ENCODE results near the gene SEPTIN2. TPM values are rescaled to one million over a fixed set of nuclear protein-coding genes. Genes with fewer than 3 reads are reported as not detected.
A peak's percentile ranks its signal among the peaks of the same experiment; 100 is the strongest.

SEPTIN2 gene
- total RNA-seq, 1 donor from 2014 or later, result 460 TPM

DNA sequence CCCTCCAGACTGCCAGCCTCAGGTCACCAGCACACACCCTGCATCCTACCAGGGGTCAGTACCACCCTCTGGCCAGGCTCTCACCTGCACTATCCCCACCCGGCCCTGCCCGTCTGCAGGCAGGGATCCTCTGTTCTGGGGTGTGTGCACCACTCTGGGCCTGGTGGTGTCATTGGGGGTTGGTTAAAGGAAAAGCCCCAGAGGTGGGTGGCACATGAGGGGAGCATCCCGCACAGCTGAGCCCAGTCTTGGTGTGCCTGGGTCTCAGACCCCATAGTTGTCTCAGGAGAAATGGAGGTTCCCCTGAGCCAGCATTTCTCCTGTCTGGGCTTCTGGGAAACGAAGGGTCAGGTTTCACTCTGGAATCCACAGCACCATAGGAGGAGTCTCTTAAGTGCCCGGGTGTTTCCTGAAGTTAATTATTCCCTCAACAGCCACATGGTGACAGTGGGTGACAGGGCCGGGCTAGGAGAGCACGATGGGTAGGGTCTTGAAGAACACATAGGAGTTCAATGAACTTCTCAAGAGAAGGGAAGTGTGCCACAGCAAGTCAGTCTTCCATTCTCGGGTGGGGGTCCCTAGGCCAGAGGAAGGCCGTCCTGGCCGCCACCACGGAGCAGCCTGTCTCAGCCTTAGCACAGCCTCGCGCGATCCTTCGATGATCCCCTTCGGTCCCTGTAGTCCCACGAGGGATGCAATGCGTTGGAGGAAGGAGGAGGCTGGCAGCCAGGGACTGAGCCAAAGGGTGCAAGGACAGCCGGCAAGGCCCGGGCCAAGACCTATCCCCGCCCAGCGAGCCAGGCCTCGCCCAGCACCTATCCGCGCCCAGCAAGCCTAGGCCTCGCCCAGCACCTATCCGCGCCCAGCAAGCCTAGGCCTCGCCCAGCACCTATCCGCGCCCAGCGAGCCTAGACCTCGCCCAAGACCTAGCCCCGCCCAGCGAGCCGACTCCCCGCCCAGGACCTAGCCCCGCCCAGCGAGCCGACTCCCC is 39.2 kb downstream of the SEPTIN2 start:
- peaks cover 51% of the 10 kb centered on the region for H3K4me1 Mint-ChIP-seq (ENCODE audit: low read depth)
- TF ChIP-seq, protein P1, sequence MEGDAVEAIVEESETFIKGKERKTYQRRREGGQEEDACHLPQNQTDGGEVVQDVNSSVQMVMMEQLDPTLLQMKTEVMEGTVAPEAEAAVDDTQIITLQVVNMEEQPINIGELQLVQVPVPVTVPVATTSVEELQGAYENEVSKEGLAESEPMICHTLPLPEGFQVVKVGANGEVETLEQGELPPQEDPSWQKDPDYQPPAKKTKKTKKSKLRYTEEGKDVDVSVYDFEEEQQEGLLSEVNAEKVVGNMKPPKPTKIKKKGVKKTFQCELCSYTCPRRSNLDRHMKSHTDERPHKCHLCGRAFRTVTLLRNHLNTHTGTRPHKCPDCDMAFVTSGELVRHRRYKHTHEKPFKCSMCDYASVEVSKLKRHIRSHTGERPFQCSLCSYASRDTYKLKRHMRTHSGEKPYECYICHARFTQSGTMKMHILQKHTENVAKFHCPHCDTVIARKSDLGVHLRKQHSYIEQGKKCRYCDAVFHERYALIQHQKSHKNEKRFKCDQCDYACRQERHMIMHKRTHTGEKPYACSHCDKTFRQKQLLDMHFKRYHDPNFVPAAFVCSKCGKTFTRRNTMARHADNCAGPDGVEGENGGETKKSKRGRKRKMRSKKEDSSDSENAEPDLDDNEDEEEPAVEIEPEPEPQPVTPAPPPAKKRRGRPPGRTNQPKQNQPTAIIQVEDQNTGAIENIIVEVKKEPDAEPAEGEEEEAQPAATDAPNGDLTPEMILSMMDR (IDR thresholded peaks at IDR 0.05; ENCODE audit: unreplicated experiment), result no peak
- H3K9me3 Mint-ChIP-seq (ENCODE audit: low read depth), result no peaks in the 10 kb centered on the region
- H3K27me3 Mint-ChIP-seq, result no peaks in the 10 kb centered on the region
- peaks cover 21% of the 10 kb centered on the region for H3K36me3 Mint-ChIP-seq (ENCODE audit: insufficient read depth)
- H3K27ac Mint-ChIP-seq, result peak overlapping the region; percentile 91
- DNase-seq (ENCODE audit: low spot score, unreplicated experiment), result peak; percentile 56
- peak overlapping the region; percentile 57 for H3K4me3 Mint-ChIP-seq (ENCODE audit: low read depth)

DNA sequence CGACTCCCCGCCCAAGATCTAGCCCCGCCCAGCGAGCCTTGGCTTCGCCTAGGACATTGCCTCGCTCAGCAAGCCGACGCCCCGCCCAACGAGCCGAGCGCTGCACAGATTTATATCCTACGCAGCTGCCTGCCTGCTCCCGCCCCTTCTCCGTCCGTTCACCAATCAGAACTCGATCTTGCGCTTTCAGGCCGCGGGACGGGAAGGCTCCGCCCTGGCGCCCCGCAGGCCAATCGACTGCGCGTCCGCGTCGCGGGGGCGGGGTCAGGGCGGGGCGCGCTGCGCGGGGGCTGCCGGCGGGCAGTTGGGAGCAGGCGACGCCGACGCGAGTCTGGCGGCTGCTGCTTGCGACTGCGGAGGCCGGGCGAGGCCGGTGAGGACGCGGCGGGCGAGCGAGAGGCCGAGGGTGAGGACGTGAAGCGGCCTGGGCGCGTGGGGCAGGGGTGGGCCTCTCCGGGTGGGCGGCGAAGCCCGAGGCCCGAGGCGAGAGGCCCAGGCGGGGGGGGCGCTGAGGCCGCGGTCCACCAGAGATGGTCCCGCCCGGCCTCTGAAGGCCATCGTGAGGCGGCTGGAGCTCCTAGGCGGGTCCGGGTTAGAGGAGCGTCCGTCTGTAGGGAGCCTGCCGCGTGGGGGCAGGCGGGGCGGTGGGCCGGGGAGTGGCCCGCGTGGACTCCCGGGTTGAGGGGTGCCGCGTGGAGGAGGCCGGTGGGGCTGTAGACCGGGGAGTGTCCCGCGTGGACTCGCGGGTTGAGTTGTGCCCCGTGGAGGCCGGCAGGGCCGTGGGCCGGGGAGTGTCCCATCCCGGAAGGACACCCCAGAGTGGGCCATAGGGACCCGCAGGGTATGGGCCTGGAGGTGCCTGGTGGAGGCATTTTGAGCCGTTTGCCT is 40.5 kb downstream of the SEPTIN2 start, which contains the start of gene FARP2:
TSS of gene FARP2 (plus strand) at position 303 of the 888 bp plus-strand sequence. CDS start 16,823 bp downstream, outside the sequence.
- peak within 1 kb of the TSS; percentile 70 for H3K4me3 Mint-ChIP-seq (ENCODE audit: low read depth)
- peaks cover 44% of the 10 kb centered on the region for H3K4me1 Mint-ChIP-seq (ENCODE audit: low read depth)
- H3K36me3 Mint-ChIP-seq (ENCODE audit: insufficient read depth), result peaks cover 14% of the 10 kb centered on the region

DNA sequence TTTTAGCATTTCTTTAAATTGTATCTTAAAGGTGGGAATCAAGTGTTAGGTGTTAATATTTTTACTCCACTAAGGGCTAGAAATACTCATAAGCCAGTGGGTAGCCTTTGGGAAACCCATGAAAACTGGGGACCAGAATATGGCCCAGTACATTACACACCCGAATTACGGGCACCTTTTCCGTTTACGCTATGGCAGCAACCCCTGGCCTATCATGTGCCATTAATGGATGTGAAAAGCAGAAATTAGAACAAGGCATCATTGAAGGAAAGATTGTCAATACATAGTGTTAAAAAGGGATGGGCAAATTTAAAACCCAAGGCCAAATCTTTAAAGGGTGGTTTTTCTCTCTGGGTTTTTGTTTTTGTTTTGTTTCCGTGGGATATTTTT is 41.1 kb downstream of the SEPTIN2 start:
- H3K27ac Mint-ChIP-seq, result peak overlapping the region; percentile 80
- peaks cover 38% of the 10 kb centered on the region for H3K4me1 Mint-ChIP-seq (ENCODE audit: low read depth)

More for the DNA sequence above, 40.5 kb downstream of the SEPTIN2 start, which contains the start of gene FARP2:
- H3K27me3 Mint-ChIP-seq, result no peaks in the 10 kb centered on the region
- DNase-seq (ENCODE audit: low spot score, unreplicated experiment), result peak; percentile 99
- no peaks in the 10 kb centered on the region for H3K9me3 Mint-ChIP-seq (ENCODE audit: low read depth)
- TF ChIP-seq, protein P1 (IDR thresholded peaks at IDR 0.05; ENCODE audit: unreplicated experiment), result no peak
- peak within 1 kb of the TSS; percentile 91 for H3K27ac Mint-ChIP-seq

DNA sequence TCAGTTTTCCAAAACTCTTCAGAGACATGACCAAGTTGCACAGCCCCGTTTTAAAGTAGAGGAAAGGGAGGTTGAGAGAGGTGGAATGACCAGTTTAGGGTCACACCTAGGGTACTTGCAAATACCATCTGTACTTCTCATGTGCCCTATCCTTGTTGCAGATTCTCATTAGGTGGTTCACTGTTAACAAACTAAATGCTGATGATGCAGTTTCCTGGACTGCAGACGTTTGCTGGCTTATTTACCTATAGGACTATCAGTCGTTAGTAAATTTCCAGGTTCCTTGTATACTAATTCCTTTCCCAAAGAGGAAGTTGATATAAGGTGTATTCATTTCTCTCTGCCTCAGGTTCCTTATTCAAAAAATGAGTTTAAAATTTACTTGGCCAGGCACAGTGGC is 41.8 kb downstream of the SEPTIN2 start:
- H3K36me3 Mint-ChIP-seq (ENCODE audit: insufficient read depth), result peaks cover 10% of the 10 kb centered on the region
- H3K4me1 Mint-ChIP-seq (ENCODE audit: low read depth), result peaks cover 34% of the 10 kb centered on the region
- TF ChIP-seq, protein P1 (IDR thresholded peaks at IDR 0.05; ENCODE audit: unreplicated experiment), result no peak
- H3K27me3 Mint-ChIP-seq, result no peaks in the 10 kb centered on the region
- H3K9me3 Mint-ChIP-seq (ENCODE audit: low read depth), result no peaks in the 10 kb centered on the region
- H3K27ac Mint-ChIP-seq, result no peak overlapping the region
- DNase-seq (ENCODE audit: low spot score, unreplicated experiment), result no peak
- peak overlapping the region; percentile 70 for H3K4me3 Mint-ChIP-seq (ENCODE audit: low read depth)

More for the DNA sequence above, 41.1 kb downstream of the SEPTIN2 start:
- no peaks in the 10 kb centered on the region for H3K27me3 Mint-ChIP-seq
- no peaks in the 10 kb centered on the region for H3K9me3 Mint-ChIP-seq (ENCODE audit: low read depth)
- H3K4me3 Mint-ChIP-seq (ENCODE audit: low read depth), result peak overlapping the region; percentile 70
- H3K36me3 Mint-ChIP-seq (ENCODE audit: insufficient read depth), result peaks cover 14% of the 10 kb centered on the region
- no peak for DNase-seq (ENCODE audit: low spot score, unreplicated experiment)
- TF ChIP-seq, protein P1 (IDR thresholded peaks at IDR 0.05; ENCODE audit: unreplicated experiment), result no peak

DNA sequence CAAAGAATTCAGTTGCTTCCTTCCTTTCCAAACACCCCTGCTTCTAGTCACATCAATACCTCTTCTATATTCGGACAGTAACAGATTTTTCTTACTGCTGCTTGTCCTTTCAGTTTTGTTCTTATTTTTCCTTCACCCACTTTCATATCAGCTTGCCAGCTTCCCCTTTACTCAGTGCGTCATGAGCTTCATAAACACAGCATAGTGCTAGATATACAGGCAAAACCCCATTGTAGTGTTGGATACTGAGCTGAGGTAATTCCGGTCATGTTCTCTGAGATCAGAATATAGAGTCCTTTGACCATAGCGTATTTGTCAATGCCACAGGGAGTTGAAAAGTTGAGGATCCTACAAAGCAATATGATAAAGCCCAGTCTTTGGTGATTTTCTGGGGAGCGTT is 42.7 kb downstream of the SEPTIN2 start:
- peaks cover 4% of the 10 kb centered on the region for H3K36me3 Mint-ChIP-seq (ENCODE audit: insufficient read depth)
- peaks cover 34% of the 10 kb centered on the region for H3K4me1 Mint-ChIP-seq (ENCODE audit: low read depth)
- H3K9me3 Mint-ChIP-seq (ENCODE audit: low read depth), result no peaks in the 10 kb centered on the region
- TF ChIP-seq, protein P1 (IDR thresholded peaks at IDR 0.05; ENCODE audit: unreplicated experiment), result no peak
- peak overlapping the region; percentile 17 for H3K4me3 Mint-ChIP-seq (ENCODE audit: low read depth)
- H3K27me3 Mint-ChIP-seq, result no peaks in the 10 kb centered on the region
- peak overlapping the region; percentile 35 for H3K27ac Mint-ChIP-seq
- DNase-seq (ENCODE audit: low spot score, unreplicated experiment), result no peak
